Mucosa of descending colon (tissue), 3 donors: Measurements from ENCODE around the gene SLC25A48. TPM values are rescaled to one million over a fixed set of nuclear protein-coding genes. Genes with fewer than 3 reads are reported as not detected.
A peak's percentile ranks its signal among the peaks of the same experiment; 100 is the strongest.
"Not testable (repeated sequence)": the region's sequence is repeated elsewhere in the genome, so short reads cannot be mapped to it uniquely, and the experiment has no call there.

Experiments
- ATAC-seq: fragments of 200-7000 bp; cut with Tn5 transposase; one replicate; pipeline ENCODE4 v1.9.1; 2020; ENCODE audit warnings: mild to moderate bottlenecking, moderate library complexity
- DNase-seq, 3 donors: peaks; one replicate each; pipeline ENCODE4 v3.0.0-alpha.2; 2020
- H3K36me3 ChIP-seq: fragments of 200-600 bp; one replicate; pipeline ENCODE4 v1.8.0; 2021; ENCODE audit warnings: low read depth, mild to moderate bottlenecking
- H3K4me1 ChIP-seq: fragments of 200-600 bp; one replicate; pipeline ENCODE4 v1.8.0; 2021; ENCODE audit warnings: low read depth, mild to moderate bottlenecking
- H3K4me3 ChIP-seq: fragments of 200-600 bp; one replicate; pipeline ENCODE4 v1.8.0; 2021; ENCODE audit warnings: mild to moderate bottlenecking
- H3K9me3 ChIP-seq: fragments of 200-600 bp; one replicate; pipeline ENCODE4 v1.8.0; 2021; ENCODE audit warnings: mild to moderate bottlenecking
- intact Hi-C, 2 donors: fragments of 100-400 bp; cut with DNase I in 1 of 2; cut with micrococcal nuclease in 1 of 2; formaldehyde crosslinking; loops; one replicate each; pipeline versions ENCODE4 v1.11.0 to v1.11.1; 2022; cut with DNase I, micrococcal nuclease
- total RNA-seq, 3 donors: library from RNA; stranded (reverse); fragmentation: NEBNext Ultra II Directional in 2 of 3; extraction: Animal tissue kit (Norgen Biotek cat#: 25700) in 2 of 3; gene quantifications; one replicate each; pipeline versions ENCODE4 v1.2.1 to v1.2.4, GENCODE V29; 2021 to 2023
- TF ChIP-seq, protein P1 (sequence below): fragments of 200-600 bp; IDR thresholded peaks from one replicate; pipeline ENCODE4 v1.8.0; 2022; ENCODE audit warnings: antibody characterized with exemption, mild to moderate bottlenecking
- donor health status: DM: no; HTN: no; CAD: no; lungs with moderate emphysema.
- donor health status: DM: no; HTN: no; CAD: no.
- donor health status: DM: no; HTN: yes; CAD: no.

Gene SLC25A48
- total RNA-seq, 3 donors from 2014 or later: 2.2 to 4.5 (median 3.3) TPM

DNA sequence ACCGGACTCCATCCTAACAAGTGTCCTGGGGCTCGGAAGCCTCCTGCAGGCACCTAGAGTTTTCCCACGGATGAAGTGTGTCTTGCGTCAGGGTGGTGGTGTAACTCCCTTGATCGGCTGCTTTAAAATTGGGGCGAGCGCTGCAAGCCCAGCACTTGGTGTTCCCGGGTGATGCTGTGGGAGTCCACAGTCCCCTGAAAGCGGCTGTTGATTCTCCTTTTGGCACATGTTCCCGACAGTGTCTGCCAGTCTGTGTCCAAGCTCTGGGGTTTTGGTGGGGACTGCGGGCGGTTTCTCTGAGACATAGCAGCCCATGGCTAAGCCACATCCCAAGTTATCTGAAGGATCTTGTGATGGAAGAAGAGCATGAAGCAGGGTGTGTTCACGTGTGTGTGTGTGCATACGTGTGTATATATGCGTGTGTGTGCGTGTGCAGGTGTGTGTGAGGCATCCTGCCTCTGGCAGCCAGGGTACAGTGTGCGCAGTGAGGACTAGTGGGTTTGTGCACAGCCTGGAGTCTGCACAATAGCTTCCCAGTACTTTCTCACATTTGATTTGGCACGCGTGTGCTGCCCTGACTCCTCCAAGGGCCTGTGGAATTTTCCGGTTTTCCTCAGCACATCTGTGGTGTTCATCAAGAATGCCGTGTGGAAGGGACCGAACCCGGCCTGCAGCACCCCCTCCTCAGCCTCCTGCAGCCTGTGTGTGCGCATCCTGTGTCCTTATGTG, 16.9 kb downstream of the SLC25A48 start:
- DNase-seq: no peak
- no peak for ATAC-seq

DNA sequence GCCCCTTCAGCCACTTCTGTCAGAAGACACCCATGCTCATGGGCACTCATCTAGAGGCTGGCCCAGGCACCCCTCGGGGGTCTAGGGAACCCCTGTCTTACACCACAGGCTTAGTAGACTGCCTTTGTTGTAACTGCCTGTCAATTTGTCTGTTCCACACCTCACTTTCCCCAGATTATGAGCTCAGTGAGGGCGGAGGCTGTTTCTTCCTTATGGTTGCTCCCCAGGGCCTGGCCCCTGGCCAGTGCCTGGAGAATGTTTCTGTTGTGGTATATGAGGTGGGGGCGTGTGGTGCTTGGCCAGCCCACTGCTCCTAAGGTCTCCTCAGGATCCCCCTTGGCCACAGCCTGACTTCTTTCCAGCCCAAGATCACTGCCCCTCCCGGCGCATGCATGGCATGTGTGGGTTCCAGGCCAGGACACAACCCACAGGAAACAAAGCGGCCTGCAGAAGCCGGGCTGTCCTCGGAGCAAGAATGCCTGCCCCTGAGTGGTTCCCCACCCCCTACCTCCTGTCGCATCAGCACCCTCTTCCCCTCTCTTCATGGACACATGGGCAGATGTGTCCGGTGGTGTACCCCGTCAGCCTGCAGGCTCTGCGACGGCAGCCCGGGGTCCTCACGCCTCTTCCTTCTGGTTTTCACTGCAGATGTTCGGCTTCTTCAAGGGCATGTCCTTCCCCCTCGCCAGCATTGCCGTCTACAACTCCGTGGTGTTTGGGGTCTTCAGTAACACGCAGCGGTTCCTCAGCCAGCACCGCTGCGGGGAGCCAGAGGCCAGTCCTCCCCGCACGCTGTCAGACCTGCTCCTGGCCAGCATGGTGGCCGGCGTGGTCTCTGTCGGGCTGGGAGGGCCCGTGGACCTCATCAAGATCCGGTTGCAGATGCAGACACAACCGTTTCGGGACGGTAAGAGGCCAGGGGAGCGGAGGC, 17.7 kb downstream of the SLC25A48 start:
- Histone ChIP-seq H3K36me3 (no peaks in the 10 kb centered on the region), H3K9me3 (no peaks in the 10 kb centered on the region), H3K4me3 (no peak overlapping the region), H3K4me1 (peaks cover 4% of the 10 kb centered on the region)
- ATAC-seq: peak; percentile 74
- intact Hi-C loops: no loop called here
- TF ChIP-seq, protein P1, sequence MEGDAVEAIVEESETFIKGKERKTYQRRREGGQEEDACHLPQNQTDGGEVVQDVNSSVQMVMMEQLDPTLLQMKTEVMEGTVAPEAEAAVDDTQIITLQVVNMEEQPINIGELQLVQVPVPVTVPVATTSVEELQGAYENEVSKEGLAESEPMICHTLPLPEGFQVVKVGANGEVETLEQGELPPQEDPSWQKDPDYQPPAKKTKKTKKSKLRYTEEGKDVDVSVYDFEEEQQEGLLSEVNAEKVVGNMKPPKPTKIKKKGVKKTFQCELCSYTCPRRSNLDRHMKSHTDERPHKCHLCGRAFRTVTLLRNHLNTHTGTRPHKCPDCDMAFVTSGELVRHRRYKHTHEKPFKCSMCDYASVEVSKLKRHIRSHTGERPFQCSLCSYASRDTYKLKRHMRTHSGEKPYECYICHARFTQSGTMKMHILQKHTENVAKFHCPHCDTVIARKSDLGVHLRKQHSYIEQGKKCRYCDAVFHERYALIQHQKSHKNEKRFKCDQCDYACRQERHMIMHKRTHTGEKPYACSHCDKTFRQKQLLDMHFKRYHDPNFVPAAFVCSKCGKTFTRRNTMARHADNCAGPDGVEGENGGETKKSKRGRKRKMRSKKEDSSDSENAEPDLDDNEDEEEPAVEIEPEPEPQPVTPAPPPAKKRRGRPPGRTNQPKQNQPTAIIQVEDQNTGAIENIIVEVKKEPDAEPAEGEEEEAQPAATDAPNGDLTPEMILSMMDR: no peak
- peak in 1 of 3 donors; percentile 43 for DNase-seq

More for the DNA sequence above, 16.9 kb downstream of the SLC25A48 start:
- Histone ChIP-seq H3K9me3 (no peaks in the 10 kb centered on the region), H3K4me3 (no peak overlapping the region), H3K4me1 (peaks cover 4% of the 10 kb centered on the region), H3K36me3 (no peaks in the 10 kb centered on the region)
- intact Hi-C loops: no loop called here
- TF ChIP-seq, protein P1: no peak

DNA sequence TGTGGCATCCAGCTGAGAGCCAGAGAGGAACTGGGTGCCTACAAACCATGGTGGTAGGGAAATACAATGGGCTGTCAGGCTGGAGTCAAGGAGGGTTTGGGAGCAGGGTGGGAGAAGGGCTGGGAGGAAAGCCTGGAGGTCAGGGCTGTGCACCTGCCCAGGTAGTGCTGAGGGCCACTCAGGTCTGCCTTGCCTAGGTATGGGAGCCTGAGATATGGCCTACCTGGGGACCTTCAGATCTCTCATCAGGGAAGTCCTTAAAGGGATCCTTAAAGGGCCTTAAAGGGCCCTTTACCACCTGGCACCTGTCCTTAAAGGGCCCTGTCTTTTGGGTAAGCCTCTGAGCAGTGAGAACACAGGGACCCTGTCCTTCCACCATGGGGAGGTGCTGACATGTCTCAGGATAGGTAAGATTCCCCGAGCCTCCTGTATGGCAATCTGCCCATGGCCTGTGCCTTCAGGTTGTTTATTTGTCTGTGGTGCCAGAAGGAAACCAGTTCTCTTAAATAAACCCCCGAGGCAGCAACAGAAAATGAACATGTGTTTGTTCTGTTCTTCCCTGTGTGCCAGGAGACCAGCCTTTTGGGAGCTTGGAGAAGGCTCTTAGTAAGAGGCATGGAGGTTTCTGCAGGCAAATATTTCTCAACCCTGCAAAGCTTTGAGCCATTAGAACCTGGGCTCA, 23.3 kb downstream of the SLC25A48 start:
- H3K9me3 ChIP-seq: no peaks in the 10 kb centered on the region
- no peak for ATAC-seq
- DNase-seq: no peak
- intact Hi-C loops: no loop called here
- H3K4me1 ChIP-seq: no peaks in the 10 kb centered on the region
- TF ChIP-seq, protein P1: no peak
- H3K36me3 ChIP-seq: no peaks in the 10 kb centered on the region
- H3K4me3 ChIP-seq: no peak overlapping the region

GRCh38 chr5:135859186-135859585, 24.7 kb downstream of the SLC25A48 start:
- H3K4me3 ChIP-seq, intact Hi-C loops, H3K4me1 ChIP-seq, ATAC-seq, DNase-seq, H3K36me3 ChIP-seq, H3K9me3 ChIP-seq: not testable (repeated sequence)

- intact Hi-C loops: no loop called here
- no peaks in the 10 kb centered on the region for H3K4me1 ChIP-seq
- ATAC-seq (no peak), DNase-seq (no peak)
- no peaks in the 10 kb centered on the region for H3K9me3 ChIP-seq
- no peak overlapping the region for H3K4me3 ChIP-seq
- H3K36me3 ChIP-seq: no peaks in the 10 kb centered on the region
- TF ChIP-seq, protein P1: no peak
These were observed 25.2 kb downstream of the SLC25A48 start for GRCh38 chr5:135859641-135860040.
